CD14-positive monocyte (primary cell): ENCODE results near the gene REV3L. TPM values are rescaled to one million over a fixed set of nuclear protein-coding genes. Genes with fewer than 3 reads are reported as not detected.

Experiments used
- DNase-seq, 3 donors: peaks; one replicate each; pipeline ENCODE4 v3.0.0-alpha.2; 2011 to 2022
- H2AFZ ChIP-seq: 2 replicates; pipeline ENCODE4 v1.6.0; 2012; ENCODE audit warnings: mild to moderate bottlenecking, low read depth, low read length, inconsistent platforms; ENCODE audit not compliant: insufficient read depth, poor library complexity, severe bottlenecking
- H3K27ac ChIP-seq, 2 donors: 1 replicate in 1 of 2; 2 replicates in 1 of 2; pipeline ENCODE4 v1.5.1; 2012 to 2013; ENCODE audit warnings: low read length in 2 of 2, control low read depth in 1 of 2, inconsistent platforms in 1 of 2, low read depth in 1 of 2, mild to moderate bottlenecking in 1 of 2
- H3K27me3 ChIP-seq, 2 donors: one replicate each; pipeline versions ENCODE4 v1.6.0 to v1.6.1; 2011 to 2013; ENCODE audit warnings: low read length in 2 of 2; ENCODE audit not compliant: control insufficient read depth in 2 of 2, insufficient read depth in 2 of 2
- H3K36me3 ChIP-seq, 2 donors: replicated peaks in 1 of 2; 1 replicate in 1 of 2; 2 replicates in 1 of 2; pipeline versions ENCODE4 v1.5.1 to v1.6.1; 2012 to 2013; ENCODE audit warnings: low read length in 2 of 2, control low read depth in 1 of 2, inconsistent platforms in 1 of 2, mild to moderate bottlenecking in 1 of 2; ENCODE audit not compliant: insufficient read depth in 2 of 2, control insufficient read depth in 1 of 2
- H3K4me1 ChIP-seq, 2 donors: 1 replicate in 1 of 2; 2 replicates in 1 of 2; pipeline versions ENCODE4 v1.5.1 to v1.6.1; 2012 to 2013; ENCODE audit warnings: low read length in 2 of 2, control low read depth in 1 of 2, inconsistent platforms in 1 of 2, mild to moderate bottlenecking in 1 of 2, moderate library complexity in 1 of 2; ENCODE audit not compliant: insufficient read depth in 2 of 2, control insufficient read depth in 1 of 2
- H3K4me2 ChIP-seq: replicated peaks from 2 replicates; pipeline ENCODE3; 2012; ENCODE audit warnings: low read length, moderate library complexity, mild to moderate bottlenecking; ENCODE audit not compliant: poor library complexity, severe bottlenecking; ENCODE audit errors: extremely low read depth
- H3K4me3 ChIP-seq, 3 experiments: fragments of 200-600 bp in 1 of 3; sonication (generic) in 1 of 3; replicated peaks in 1 of 3; 1 replicate in 2 of 3; 2 replicates in 1 of 3; pipeline ENCODE4 v1.5.1; 2011 to 2013; ENCODE audit warnings: low read length in 3 of 3, mild to moderate bottlenecking in 3 of 3, control low read depth in 2 of 3, low read depth in 2 of 3, inconsistent platforms in 1 of 3, moderate library complexity in 1 of 3
- H3K79me2 ChIP-seq: 2 replicates; pipeline ENCODE4 v1.6.0; 2012; ENCODE audit warnings: mild to moderate bottlenecking, control low read depth, inconsistent platforms, low read length, moderate library complexity; ENCODE audit not compliant: insufficient read depth
- H3K9ac ChIP-seq: 2 replicates; pipeline ENCODE4 v1.6.0; 2017; ENCODE audit warnings: low read length, mild to moderate bottlenecking; ENCODE audit not compliant: insufficient read depth, poor library complexity, severe bottlenecking
- H3K9me3 ChIP-seq, 2 donors: replicated peaks in 1 of 2; 1 replicate in 1 of 2; 2 replicates in 1 of 2; pipeline versions ENCODE4 v1.5.1 to v1.6.1; 2012 to 2013; ENCODE audit warnings: low read length in 2 of 2, control low read depth in 1 of 2; ENCODE audit not compliant: control insufficient read depth in 1 of 2, insufficient read depth in 1 of 2
- H4K20me1 ChIP-seq: 2 replicates; pipeline ENCODE4 v1.6.0; 2012; ENCODE audit warnings: mild to moderate bottlenecking, low read length, control low read depth, moderate library complexity; ENCODE audit not compliant: insufficient read depth
- H3K27ac Mint-ChIP-seq, 7 donors: one replicate each; pipeline ENCODE4 v1.8.0; 2020; ENCODE audit warnings: mild to moderate bottlenecking in 7 of 7, mixed read lengths in 7 of 7, moderate library complexity in 6 of 7, inconsistent platforms in 2 of 7
- H3K27me3 Mint-ChIP-seq, 3 donors: one replicate each; pipeline ENCODE4 v1.8.0; 2021 to 2022; ENCODE audit warnings: low read depth in 3 of 3, mild to moderate bottlenecking in 3 of 3, mixed read lengths in 3 of 3, moderate library complexity in 3 of 3, inconsistent platforms in 1 of 3
- H3K36me3 Mint-ChIP-seq, 2 donors: one replicate each; pipeline ENCODE4 v1.8.0; 2020; ENCODE audit warnings: mixed read lengths in 2 of 2, inconsistent platforms in 1 of 2, mild to moderate bottlenecking in 1 of 2
- H3K4me1 Mint-ChIP-seq: one replicate; pipeline ENCODE4 v1.8.0; 2020; ENCODE audit warnings: mild to moderate bottlenecking, mixed read lengths
- H3K4me3 Mint-ChIP-seq, 2 donors: one replicate each; pipeline ENCODE4 v1.8.0; 2020; ENCODE audit warnings: mild to moderate bottlenecking in 2 of 2, mixed read lengths in 2 of 2, moderate library complexity in 1 of 2
- H3K9me3 Mint-ChIP-seq, 7 donors: one replicate each; pipeline ENCODE4 v1.8.0; 2020 to 2022; ENCODE audit warnings: mixed read lengths in 7 of 7, mild to moderate bottlenecking in 6 of 7, moderate library complexity in 6 of 7, inconsistent platforms in 2 of 7
- CTCF ChIP-seq: fragments of 200-600 bp; IDR thresholded peaks from one replicate; pipeline ENCODE4 v1.8.0; 2022; ENCODE audit warnings: antibody characterized with exemption, mild to moderate bottlenecking
- WGBS: methylation state at CpG from one replicate; pipeline ENCODE4 v1.1.5; 2013; ENCODE audit warnings: missing lambda C conversion rate; ENCODE audit not compliant: insufficient coverage; 5-methylcytosine and 5-hydroxymethylcytosine counted together
- intact Hi-C, 2 donors: fragments of 100-400 bp; cut with micrococcal nuclease; formaldehyde crosslinking; loops; one replicate each; pipeline versions ENCODE4 v1.15.0 to v1.15.1; 2023
- polyA plus RNA-seq, 3 donors: library from polyadenylated mRNA; depleted of rRNA in 1 of 3; unstranded in 2 of 3; stranded (reverse) in 1 of 3; fragments of 300-500 nt in 2 of 3; fragments of >200 nt in 1 of 3; fragmentation: Illumina TruSeq in 2 of 3; gene quantifications; 1 replicate in 2 of 3; 2 replicates in 1 of 3; pipeline ENCODE4 v1.2.3, GENCODE V29; 2012 to 2021

Gene REV3L
- polyA plus RNA-seq, 3 donors, result 3.4 to 5.7 (median 4.9) TPM

DNA sequence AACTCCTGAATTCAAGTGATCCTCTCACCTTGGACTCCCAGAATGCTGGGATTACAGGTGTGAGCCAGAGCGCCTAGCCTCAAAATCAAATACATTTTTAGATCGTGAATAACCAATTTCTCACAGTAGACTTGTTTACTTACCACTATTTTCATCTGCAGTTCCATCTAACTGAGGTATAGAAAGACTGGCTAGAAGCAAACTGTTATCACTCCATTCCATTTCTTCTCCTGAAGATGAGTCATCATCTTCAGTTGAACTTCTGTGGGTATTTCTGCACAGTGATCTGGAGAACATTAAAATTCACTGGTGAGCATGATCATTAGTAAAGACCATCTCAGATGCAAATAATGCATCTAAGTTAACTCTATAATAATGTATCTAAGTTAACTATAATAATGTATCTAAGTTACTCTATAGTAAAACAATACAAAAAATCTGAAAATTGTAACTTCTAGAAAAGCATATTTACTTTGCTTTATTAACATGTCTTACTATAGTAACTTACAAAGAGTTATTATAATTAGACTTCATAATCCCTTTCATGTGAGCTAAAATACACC is 105.4 kb downstream of the REV3L start:
- H2AFZ ChIP-seq, result no peak overlapping the region
- WGBS, result no CpG with 5 or more reads among the region's 2 CpGs

DNA sequence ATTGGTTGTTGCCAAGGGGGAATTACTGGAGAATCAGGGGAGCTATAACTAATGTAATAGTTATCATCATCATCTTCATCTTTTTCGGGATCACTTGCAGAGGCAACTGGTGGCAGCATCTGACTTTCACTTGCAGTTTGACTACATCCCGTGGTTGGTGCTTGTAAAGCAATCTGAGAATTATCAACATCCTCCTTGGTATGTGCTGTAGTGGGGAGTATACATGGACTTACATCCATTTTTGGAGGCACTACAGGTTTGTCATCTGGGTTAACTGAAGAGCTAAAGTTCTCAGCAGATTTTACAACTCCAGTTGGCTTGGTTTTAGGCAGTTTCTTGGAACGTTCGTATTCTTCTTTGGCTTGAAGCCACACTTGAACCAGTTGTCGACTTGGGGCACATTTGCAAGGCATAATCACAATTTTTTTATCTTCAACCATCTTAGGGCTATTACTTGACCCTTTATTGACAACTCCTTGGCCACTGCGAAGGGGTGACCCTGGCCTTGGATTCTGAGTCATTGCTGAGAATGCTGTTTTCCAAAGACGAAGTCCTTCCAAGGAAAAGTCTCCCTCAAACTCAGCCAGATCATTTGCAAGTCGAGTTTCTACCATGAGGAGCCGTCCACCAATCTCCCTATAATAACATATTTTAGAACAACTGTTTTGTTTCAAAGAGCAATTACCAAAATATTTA is 115.5 kb downstream of the REV3L start:
- no peaks in the 10 kb centered on the region for H3K79me2 ChIP-seq
- H4K20me1 ChIP-seq, result no peaks in the 10 kb centered on the region
- peaks cover 0 to 24% of the 10 kb centered on the region in 2 donors for H3K36me3 ChIP-seq
- no peak overlapping the region for H2AFZ ChIP-seq
- no peaks in the 10 kb centered on the region for H3K9me3 ChIP-seq
- H3K4me3 Mint-ChIP-seq, result no peak overlapping the region
- no peak overlapping the region for H3K4me2 ChIP-seq
- no peak for DNase-seq
- no peaks in the 10 kb centered on the region for H3K4me1 ChIP-seq
- H3K9ac ChIP-seq, result no peak overlapping the region
- H3K9me3 Mint-ChIP-seq, result no peaks in the 10 kb centered on the region
- WGBS, result 100% methylated on average over 4 of the region's 9 CpGs
- H3K36me3 Mint-ChIP-seq, result peaks cover 18 to 26% of the 10 kb centered on the region in 2 donors
- no peak for TF ChIP-seq CTCF
- H3K27me3 Mint-ChIP-seq, result no peaks in the 10 kb centered on the region
- no peak overlapping the region for H3K4me3 ChIP-seq
- no peak overlapping the region for H3K27ac Mint-ChIP-seq
- peaks cover 2% of the 10 kb centered on the region for H3K4me1 Mint-ChIP-seq
- intact Hi-C loops, result no loop called here
- H3K27me3 ChIP-seq, result no peaks in the 10 kb centered on the region
- H3K27ac ChIP-seq, result no peak overlapping the region

More for the DNA sequence above, 105.4 kb downstream of the REV3L start:
- Histone ChIP-seq H3K79me2 (no peaks in the 10 kb centered on the region), H3K4me1 (no peaks in the 10 kb centered on the region), H3K27me3 (no peaks in the 10 kb centered on the region), H3K4me3 (no peak overlapping the region), H3K36me3 (peaks cover 30 to 57% of the 10 kb centered on the region in 2 donors), H3K27ac (no peak overlapping the region), H3K4me2 (no peak overlapping the region), H3K9me3 (no peaks in the 10 kb centered on the region), H3K9ac (no peak overlapping the region), H4K20me1 (no peaks in the 10 kb centered on the region)
- H3K27ac Mint-ChIP-seq, result no peak overlapping the region
- no peaks in the 10 kb centered on the region for H3K27me3 Mint-ChIP-seq
- no peaks in the 10 kb centered on the region for H3K9me3 Mint-ChIP-seq
- no peak for DNase-seq
- no peaks in the 10 kb centered on the region for H3K4me1 Mint-ChIP-seq
- H3K4me3 Mint-ChIP-seq, result no peak overlapping the region
- peaks cover 50 to 62% of the 10 kb centered on the region in 2 donors for H3K36me3 Mint-ChIP-seq
- intact Hi-C loops, result no loop called here
- no peak for TF ChIP-seq CTCF
